Sigmoid colon (tissue), 7 donors: ENCODE measurements around the gene ZBED1. TPM values are rescaled to one million over a fixed set of nuclear protein-coding genes. Genes with fewer than 3 reads are reported as not detected.
"Not testable (repeated sequence)": the region's sequence is repeated elsewhere in the genome, so short reads cannot be mapped to it uniquely, and the experiment has no call there.

Source experiments
- DNase-seq: peaks from one replicate; pipeline ENCODE4 v3.0.0-alpha.2; 2019
- H3K27ac ChIP-seq, 4 donors: fragments of 200-600 bp; sonication (generic); one replicate each; pipeline ENCODE4 v1.5.1; 2016 to 2019; ENCODE audit warnings: mild to moderate bottlenecking in 1 of 4
- H3K27me3 ChIP-seq, 3 donors: fragments of 200-600 bp; sonication (generic); one replicate each; pipeline ENCODE4 v1.5.1; 2019; ENCODE audit warnings: mild to moderate bottlenecking in 1 of 3
- H3K36me3 ChIP-seq, 4 donors: fragments of 200-600 bp; sonication (generic); one replicate each; pipeline ENCODE4 v1.5.1; 2016 to 2019
- H3K4me1 ChIP-seq, 4 donors: fragments of 200-600 bp; sonication (generic); one replicate each; pipeline ENCODE4 v1.5.1; 2017 to 2019
- H3K4me3 ChIP-seq, 4 donors: fragments of 200-600 bp; sonication (generic); one replicate each; pipeline ENCODE4 v1.5.1; 2017 to 2019; ENCODE audit warnings: mild to moderate bottlenecking in 2 of 4, moderate library complexity in 1 of 4
- H3K9me3 ChIP-seq, 4 donors: fragments of 200-600 bp in 3 of 4; sonication (generic) in 3 of 4; one replicate each; pipeline versions ENCODE4 v1.5.1 to v1.6.1; 2013 to 2019
- CTCF ChIP-seq, 4 experiments: fragments of 450-650 bp in 3 of 4; fragments of 200-600 bp in 1 of 4; IDR thresholded peaks; one replicate each; pipeline ENCODE4 v1.5.1; 2016 to 2019; ENCODE audit warnings: antibody characterized with exemption in 4 of 4, mild to moderate bottlenecking in 3 of 4, moderate library complexity in 2 of 4
- EP300 ChIP-seq, 4 donors: sonication (generic); formaldehyde crosslinking; IDR thresholded peaks; one replicate each; pipeline ENCODE4 v1.6.1; 2017; ENCODE audit warnings: antibody characterized with exemption in 4 of 4
- POLR2A ChIP-seq, 2 donors: fragments of 450-650 bp; IDR thresholded peaks; one replicate each; pipeline ENCODE4 v1.6.1; 2016; ENCODE audit warnings: antibody characterized with exemption in 2 of 2, mild to moderate bottlenecking in 2 of 2, moderate library complexity in 2 of 2
- POLR2AphosphoS5 ChIP-seq, 4 donors: sonication (generic); formaldehyde crosslinking; IDR thresholded peaks; one replicate each; pipeline ENCODE4 v1.6.1; 2017; ENCODE audit warnings: antibody characterized with exemption in 4 of 4
- WGBS, 2 donors: extraction: QIAGEN DNeasy Blood & Tissue Kit; methylation state at CpG; one replicate each; pipeline ENCODE4 v1.1.7; 2013; 5-methylcytosine and 5-hydroxymethylcytosine counted together
- intact Hi-C: fragments of 100-400 bp; cut with DNase I; formaldehyde crosslinking; loops from one replicate; pipeline ENCODE4 v1.15.1; 2023
- polyA plus RNA-seq, 3 donors: library from polyadenylated mRNA; stranded (reverse); fragments of 200-250 nt; gene quantifications; one replicate each; pipeline ENCODE4 v1.2.3, GENCODE V29; 2013
- total RNA-seq, 4 donors: library from RNA; depleted of rRNA; stranded (reverse); fragments of >200 nt; gene quantifications; one replicate each; pipeline ENCODE4 v1.1.0, GENCODE V29; 2016
- donor health status: healthy with polysubstance abuse.
- donor health status: Bipolar disorder and iron deficiency.
- donor health status: healthy.

Gene ZBED1
- total and polyA plus RNA-seq, 7 donors, result 24.6 to 35.6 (median 28.5) TPM

- Histone ChIP-seq H3K4me3 (no peak overlapping the region), H3K36me3 (no peaks in the 10 kb centered on the region), H3K27me3 (no peaks in the 10 kb centered on the region), H3K27ac (no peak overlapping the region), H3K9me3 (no peaks in the 10 kb centered on the region), H3K4me1 (no peaks in the 10 kb centered on the region)
- no peak for DNase-seq
- intact Hi-C loops, result no loop called here
- TF ChIP-seq CTCF (IDR thresholded peaks at IDR 0.05) (no peak), POLR2AphosphoS5 (IDR thresholded peaks at IDR 0.05) (no peak), POLR2A (IDR thresholded peaks at IDR 0.05) (no peak), EP300 (IDR thresholded peaks at IDR 0.05) (no peak)
- 62 to 79% methylated on average over 20 of the region's 20 CpGs for WGBS, 2 donors
These were observed 33.7 kb downstream of the ZBED1 start for GRCh38 chrX:2466876-2467656.

GRCh38 chrX:2464677-2465166 lies 36.1 kb downstream of the ZBED1 start:
- WGBS, 2 donors, result 92 to 93% methylated on average over 15 of the region's 15 CpGs
- DNase-seq, result no peak
- intact Hi-C loops, result no loop called here

GRCh38 chrX:2463973-2464676 lies 36.7 kb downstream of the ZBED1 start:
- intact Hi-C loops, result no loop called here
- H3K36me3 ChIP-seq, result no peaks in the 10 kb centered on the region

More at GRCh38 chrX:2464677-2465166, 36.1 kb downstream of the ZBED1 start:
- Histone ChIP-seq H3K4me1 (peaks cover 0 to 6% (median 0%) of the 10 kb centered on the region in 4 donors), H3K27me3 (no peaks in the 10 kb centered on the region), H3K4me3 (no peak overlapping the region), H3K27ac (no peak overlapping the region), H3K9me3 (no peaks in the 10 kb centered on the region), H3K36me3 (no peaks in the 10 kb centered on the region)
- TF ChIP-seq CTCF (IDR thresholded peaks at IDR 0.05) (no peak), EP300 (IDR thresholded peaks at IDR 0.05) (no peak), POLR2AphosphoS5 (IDR thresholded peaks at IDR 0.05) (no peak), POLR2A (IDR thresholded peaks at IDR 0.05) (no peak)

GRCh38 chrX:2463481-2463880 lies 37.3 kb downstream of the ZBED1 start:
- DNase-seq, H3K4me1 ChIP-seq, H3K27me3 ChIP-seq, intact Hi-C loops, H3K4me3 ChIP-seq, H3K27ac ChIP-seq, H3K36me3 ChIP-seq, H3K9me3 ChIP-seq: not testable (repeated sequence)
- 79 to 82% methylated on average over 10 of the region's 10 CpGs for whole genome bisulfite sequencing, 2 donors

More at GRCh38 chrX:2463973-2464676, 36.7 kb downstream of the ZBED1 start:
- DNase-seq, result no peak
- Histone ChIP-seq H3K27ac (no peak overlapping the region), H3K9me3 (no peaks in the 10 kb centered on the region), H3K4me1 (peaks cover 0 to 6% (median 0%) of the 10 kb centered on the region in 4 donors), H3K4me3 (no peak overlapping the region), H3K27me3 (no peaks in the 10 kb centered on the region)
- 87 to 89% methylated on average over 28 to 31 of the region's 31 CpGs for WGBS, 2 donors
- TF ChIP-seq POLR2A (IDR thresholded peaks at IDR 0.05) (no peak), POLR2AphosphoS5 (IDR thresholded peaks at IDR 0.05) (no peak), EP300 (IDR thresholded peaks at IDR 0.05) (no peak), CTCF (IDR thresholded peaks at IDR 0.05) (no peak)

GRCh38 chrX:2462780-2463179 lies 38.0 kb downstream of the ZBED1 start:
- Histone ChIP-seq H3K36me3 (no peaks in the 10 kb centered on the region), H3K4me1 (peaks cover 0 to 6% (median 0%) of the 10 kb centered on the region in 4 donors), H3K9me3 (no peaks in the 10 kb centered on the region), H3K27ac (no peak overlapping the region), H3K4me3 (no peak overlapping the region), H3K27me3 (no peaks in the 10 kb centered on the region)
- WGBS, 2 donors, result 92 to 96% methylated on average over 3 of the region's 3 CpGs
- TF ChIP-seq CTCF (IDR thresholded peaks at IDR 0.05) (no peak), POLR2AphosphoS5 (IDR thresholded peaks at IDR 0.05) (no peak), EP300 (IDR thresholded peaks at IDR 0.05) (no peak), POLR2A (IDR thresholded peaks at IDR 0.05) (no peak)
- intact Hi-C loops, result no loop called here
- DNase-seq, result no peak
